Heart left ventricle (tissue), 16 donors: Measurements from ENCODE around the gene LMF1. TPM values are rescaled to one million over a fixed set of nuclear protein-coding genes. Genes with fewer than 3 reads are reported as not detected.

Source experiments
- ATAC-seq, 4 donors: fragments of 200-7000 bp; cut with Tn5 transposase; one replicate each; pipeline ENCODE4 v1.9.1; 2020 to 2022; ENCODE audit warnings: moderate library complexity in 4 of 4, mild to moderate bottlenecking in 3 of 4, moderate number of reproducible peaks in 1 of 4
- DNase-seq, 5 donors: peaks; one replicate each; pipeline ENCODE4 v3.0.0-alpha.2; 2020
- H3K27ac ChIP-seq, 12 donors: fragments of 200-600 bp; sonication (generic) in 4 of 12; one replicate each; pipeline versions ENCODE4 v1.5.0 to v1.8.0; 2016 to 2022; ENCODE audit warnings: mild to moderate bottlenecking in 2 of 12
- H3K27me3 ChIP-seq, 9 donors: fragments of 200-600 bp; sonication (generic) in 2 of 9; one replicate each; pipeline versions ENCODE4 v1.5.1 to v1.8.0; 2016 to 2022; ENCODE audit warnings: mild to moderate bottlenecking in 3 of 9
- H3K36me3 ChIP-seq, 9 donors: fragments of 200-600 bp; sonication (generic) in 2 of 9; one replicate each; pipeline versions ENCODE4 v1.5.0 to v1.8.0; 2018 to 2022; ENCODE audit warnings: mild to moderate bottlenecking in 2 of 9
- H3K4me1 ChIP-seq, 12 donors: fragments of 200-600 bp; sonication (generic) in 4 of 12; one replicate each; pipeline versions ENCODE4 v1.5.0 to v1.8.0; 2016 to 2022; ENCODE audit warnings: mild to moderate bottlenecking in 3 of 12
- H3K4me3 ChIP-seq, 12 donors: fragments of 200-600 bp; sonication (generic) in 4 of 12; one replicate each; pipeline versions ENCODE4 v1.5.0 to v1.8.0; 2017 to 2022; ENCODE audit warnings: mild to moderate bottlenecking in 9 of 12, moderate library complexity in 4 of 12
- H3K9me3 ChIP-seq, 12 donors: fragments of 200-600 bp; sonication (generic) in 4 of 12; one replicate each; pipeline versions ENCODE4 v1.5.0 to v1.8.0; 2016 to 2022; ENCODE audit warnings: mild to moderate bottlenecking in 1 of 12
- POLR2A ChIP-seq, 2 donors: fragments of 450-650 bp; IDR thresholded peaks; one replicate each; pipeline ENCODE4 v1.6.1; 2017; ENCODE audit warnings: antibody characterized with exemption in 2 of 2, mild to moderate bottlenecking in 2 of 2, moderate library complexity in 2 of 2
- WGBS, 4 donors: extraction: QIAGEN DNeasy Blood & Tissue Kit in 2 of 4; methylation state at CpG; one replicate each; pipeline versions ENCODE4 v1.1.5 to v1.1.7; 2013 to 2018; 5-methylcytosine and 5-hydroxymethylcytosine counted together
- intact Hi-C, 10 donors: fragments of 100-400 bp; cut with DNase I; formaldehyde crosslinking; loops; one replicate each; pipeline versions ENCODE4 v1.11.1 to v1.14.2; 2022
- polyA plus RNA-seq, 2 donors: library from polyadenylated mRNA; stranded (reverse); fragments of 200-250 nt; gene quantifications; one replicate each; pipeline ENCODE4 v1.2.3, GENCODE V29; 2013
- total RNA-seq, 9 donors: library from RNA; depleted of rRNA in 2 of 9; stranded (reverse); fragments of >200 nt in 2 of 9; fragmentation: NEBNext Ultra II Directional in 3 of 9; extraction: Animal tissue kit (Norgen Biotek cat#: 25700) in 3 of 9; gene quantifications; one replicate each; pipeline versions ENCODE4 v1.1.0 to v1.2.4, GENCODE V29; 2016 to 2023
- TF ChIP-seq, protein P1 (sequence below), 12 donors: fragments of 200-600 bp; sonication (generic) in 4 of 12; IDR thresholded peaks; one replicate each; pipeline versions ENCODE4 v1.5.0 to v1.8.0; 2018 to 2022; ENCODE audit warnings: antibody characterized with exemption in 12 of 12, mild to moderate bottlenecking in 5 of 12
- donor health status: ischemic (EF 13 %, LVEDD 7.1; RV severe dilation, severe dysfunction).
- donor health status: healthy with polysubstance abuse.
- donor health status: DM: no; HTN: yes; CAD: no.
- donor health status: DM: no; HTN: no; CAD: no.
- donor health status: ischemic (EF 25% LVEDD 6.9; RV normal size, moderate dysfunction).
- donor health status: ischemic (EF 25% LVEDD 5.7; RV mildly dilated, moderate dysfunction).
- donor health status: healthy.
- donor health status: DM: yes; HTN: yes; CAD: no.
- donor health status: ischemic (EF 35%, LVEDD 5.7; RV mildly dilated, moderate dysfunction).
- donor health status: nonischemic (EF 11% LVEDD 7.7; RV severe dilation, severe dysfunction).
- donor health status: DM: yes; HTN: yes; CAD: no.
- donor health status: PGD.
- donor health status: ischemic (EF 29% LVEDD 5.4; RV normal size, mild dysfunction).
- donor health status: nonischemic (EF 23%, LVEDD 6.1; RV moderate dilation, normal function).

The LMF1 gene
- total and polyA plus RNA-seq, 11 donors, result 4.3 to 19.2 (median 7.1) TPM

- intact Hi-C loops, result no loop called here
- Histone ChIP-seq H3K27ac (no peak overlapping the region), H3K4me1 (no peaks in the 10 kb centered on the region), H3K27me3 (no peaks in the 10 kb centered on the region), H3K36me3 (peaks cover 0 to 22% (median 4%) of the 10 kb centered on the region in 9 donors), H3K9me3 (no peaks in the 10 kb centered on the region), H3K4me3 (no peak overlapping the region)
- TF ChIP-seq, protein P1, sequence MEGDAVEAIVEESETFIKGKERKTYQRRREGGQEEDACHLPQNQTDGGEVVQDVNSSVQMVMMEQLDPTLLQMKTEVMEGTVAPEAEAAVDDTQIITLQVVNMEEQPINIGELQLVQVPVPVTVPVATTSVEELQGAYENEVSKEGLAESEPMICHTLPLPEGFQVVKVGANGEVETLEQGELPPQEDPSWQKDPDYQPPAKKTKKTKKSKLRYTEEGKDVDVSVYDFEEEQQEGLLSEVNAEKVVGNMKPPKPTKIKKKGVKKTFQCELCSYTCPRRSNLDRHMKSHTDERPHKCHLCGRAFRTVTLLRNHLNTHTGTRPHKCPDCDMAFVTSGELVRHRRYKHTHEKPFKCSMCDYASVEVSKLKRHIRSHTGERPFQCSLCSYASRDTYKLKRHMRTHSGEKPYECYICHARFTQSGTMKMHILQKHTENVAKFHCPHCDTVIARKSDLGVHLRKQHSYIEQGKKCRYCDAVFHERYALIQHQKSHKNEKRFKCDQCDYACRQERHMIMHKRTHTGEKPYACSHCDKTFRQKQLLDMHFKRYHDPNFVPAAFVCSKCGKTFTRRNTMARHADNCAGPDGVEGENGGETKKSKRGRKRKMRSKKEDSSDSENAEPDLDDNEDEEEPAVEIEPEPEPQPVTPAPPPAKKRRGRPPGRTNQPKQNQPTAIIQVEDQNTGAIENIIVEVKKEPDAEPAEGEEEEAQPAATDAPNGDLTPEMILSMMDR (IDR thresholded peaks at IDR 0.05), result no peak
- no peak for TF ChIP-seq POLR2A (IDR thresholded peaks at IDR 0.05)
- no peak for ATAC-seq
- 93 to 94% (median 94%) methylated on average over 14 to 29 of the region's 29 CpGs for WGBS, 4 donors
- peak in 2 of 5 donors; percentile 21 to 55 for DNase-seq
Observed at GRCh38 chr16:873243-873661, 97.5 kb downstream of the LMF1 start.

- no peaks in the 10 kb centered on the region for H3K4me1 ChIP-seq
- WGBS, 4 donors, result 92 to 94% (median 93%) methylated on average over 21 to 23 of the region's 23 CpGs
- H3K27me3 ChIP-seq, result no peaks in the 10 kb centered on the region
- no peaks in the 10 kb centered on the region for H3K9me3 ChIP-seq
- TF ChIP-seq POLR2A (IDR thresholded peaks at IDR 0.05), result no peak
- TF ChIP-seq, protein P1 (IDR thresholded peaks at IDR 0.05), result no peak
- peaks cover 0 to 24% (median 4%) of the 10 kb centered on the region in 9 donors for H3K36me3 ChIP-seq
- DNase-seq (peak in 2 of 5 donors; percentile 15 to 49), ATAC-seq (no peak)
- intact Hi-C loops, result no loop called here
- no peak overlapping the region for H3K27ac ChIP-seq
- H3K4me3 ChIP-seq, result no peak overlapping the region
Observed at GRCh38 chr16:872436-873242, 98.1 kb downstream of the LMF1 start.

- peak in 2 of 5 donors; percentile 22 to 48 for DNase-seq
Observed at GRCh38 chr16:871562-872345, 99.0 kb downstream of the LMF1 start.

More at GRCh38 chr16:871562-872345, 99.0 kb downstream of the LMF1 start:
- ATAC-seq, result no peak
- no peaks in the 10 kb centered on the region for H3K27me3 ChIP-seq
- H3K9me3 ChIP-seq, result no peaks in the 10 kb centered on the region
- TF ChIP-seq, protein P1 (IDR thresholded peaks at IDR 0.05), result no peak
- no peak for TF ChIP-seq POLR2A (IDR thresholded peaks at IDR 0.05)
- no peaks in the 10 kb centered on the region for H3K4me1 ChIP-seq
- H3K36me3 ChIP-seq, result peaks cover 0 to 31% (median 5%) of the 10 kb centered on the region in 9 donors
- intact Hi-C loops, result no loop called here
- H3K27ac ChIP-seq, result no peak overlapping the region
- 91 to 94% (median 93%) methylated on average over 19 to 30 of the region's 30 CpGs for WGBS, 4 donors
- no peak overlapping the region for H3K4me3 ChIP-seq
